NCI-H446 treated with DMSO at 0.1 percent for 48 hours (cell line): Measurements from ENCODE around the gene LRRC14B.
"Not testable (repeated sequence)": the region's sequence is repeated elsewhere in the genome, so short reads cannot be mapped to it uniquely, and the experiment has no call there.

Source experiments
- DNase-seq: peaks from one replicate; lab custom pipeline; 2025; lab: John Stamatoyannopoulos, UW

LRRC14B gene

DNA sequence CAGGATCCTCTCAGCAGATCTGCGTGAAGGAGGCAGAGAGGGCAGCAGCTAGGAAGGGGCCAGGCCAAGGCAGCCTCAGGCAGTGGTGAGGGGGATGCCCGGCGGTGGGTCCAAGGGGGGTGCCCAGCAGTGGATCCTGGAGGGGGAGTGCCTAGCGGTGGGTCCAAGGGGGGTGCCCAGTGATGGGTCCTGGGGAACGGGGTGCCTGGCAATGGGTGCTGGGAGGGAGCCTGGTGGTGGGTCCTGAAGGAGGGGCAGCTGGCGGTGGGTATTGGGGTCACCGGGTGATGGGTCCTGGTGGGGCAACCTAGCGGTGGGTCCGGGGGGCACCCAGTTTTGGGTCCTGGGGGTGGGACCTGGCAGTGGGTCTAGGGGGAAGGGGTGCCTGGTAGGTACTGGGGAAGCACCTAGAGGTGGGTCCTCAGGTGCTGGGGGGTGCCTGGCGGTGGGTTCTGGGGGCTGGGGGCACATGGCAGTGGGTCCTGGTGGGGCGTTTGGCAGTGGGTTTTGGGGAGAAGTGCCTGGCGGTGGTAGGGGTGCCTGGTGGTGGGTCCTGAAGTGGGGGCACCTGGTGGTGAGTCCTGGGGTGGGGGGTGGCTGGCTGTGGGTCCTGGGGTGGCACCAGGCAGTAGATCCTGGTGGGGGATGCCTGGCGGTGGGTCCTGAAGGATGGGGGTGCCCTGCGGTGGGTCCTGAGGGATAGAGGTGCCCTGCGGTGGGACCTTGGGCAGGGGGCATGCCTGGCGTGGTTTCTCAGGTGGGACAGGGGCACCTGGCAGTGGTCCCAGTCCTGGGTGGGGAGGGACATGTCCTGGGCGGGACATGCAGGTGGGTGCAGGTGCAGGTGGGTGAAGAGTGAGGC lies 1.9 kb downstream of the LRRC14B start:
- no peak for DNase-seq

DNA sequence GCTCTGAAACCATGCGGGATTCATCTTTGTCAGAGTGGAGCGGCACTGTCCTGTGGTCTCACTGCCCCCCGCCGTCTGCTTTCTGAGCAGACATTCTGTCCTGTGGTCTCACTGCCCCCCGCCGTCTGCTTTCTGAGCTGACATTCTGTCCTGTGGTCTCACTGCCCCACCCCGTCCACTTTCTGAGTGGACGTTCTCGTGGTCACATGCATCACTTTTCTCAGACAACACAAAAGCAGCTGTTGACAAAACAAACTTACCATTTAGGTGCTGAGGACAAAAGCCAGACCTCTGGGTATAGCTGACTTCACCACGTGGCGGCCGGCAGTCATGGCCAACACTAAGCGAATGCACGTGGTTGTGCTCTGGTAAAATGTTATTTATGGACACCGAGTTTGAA lies 2.8 kb downstream of the LRRC14B start:
- no peak for DNase-seq

- no peak for DNase-seq
These were observed 3.4 kb downstream of the LRRC14B start for GRCh38 chr5:194603-195209.

GRCh38 chr5:195401-196160 lies 4.3 kb downstream of the LRRC14B start:
- no peak for DNase-seq

- DNase-seq: no peak
These were observed 5.1 kb downstream of the LRRC14B start for GRCh38 chr5:196350-196749.

DNA sequence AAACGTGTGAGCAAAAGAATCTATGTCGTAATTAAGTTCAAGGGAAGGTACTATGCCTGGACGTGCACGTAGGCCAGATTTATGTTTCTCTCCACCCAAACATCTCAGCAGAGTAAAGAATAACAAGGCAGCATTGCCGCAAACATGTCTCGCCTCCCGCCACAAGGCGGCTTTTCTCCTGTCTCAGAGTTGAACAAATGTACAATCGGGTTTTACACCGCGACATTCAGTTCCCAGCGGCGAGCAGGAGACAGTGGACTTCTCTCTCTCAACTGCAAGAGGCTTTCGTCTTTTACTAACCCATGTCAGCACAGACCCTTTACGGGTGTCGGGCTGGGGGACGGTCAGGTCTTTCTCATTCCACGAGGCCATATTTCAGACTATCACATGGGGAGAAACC lies 5.7 kb downstream of the LRRC14B start:
- not testable (repeated sequence) for DNase-seq

DNA sequence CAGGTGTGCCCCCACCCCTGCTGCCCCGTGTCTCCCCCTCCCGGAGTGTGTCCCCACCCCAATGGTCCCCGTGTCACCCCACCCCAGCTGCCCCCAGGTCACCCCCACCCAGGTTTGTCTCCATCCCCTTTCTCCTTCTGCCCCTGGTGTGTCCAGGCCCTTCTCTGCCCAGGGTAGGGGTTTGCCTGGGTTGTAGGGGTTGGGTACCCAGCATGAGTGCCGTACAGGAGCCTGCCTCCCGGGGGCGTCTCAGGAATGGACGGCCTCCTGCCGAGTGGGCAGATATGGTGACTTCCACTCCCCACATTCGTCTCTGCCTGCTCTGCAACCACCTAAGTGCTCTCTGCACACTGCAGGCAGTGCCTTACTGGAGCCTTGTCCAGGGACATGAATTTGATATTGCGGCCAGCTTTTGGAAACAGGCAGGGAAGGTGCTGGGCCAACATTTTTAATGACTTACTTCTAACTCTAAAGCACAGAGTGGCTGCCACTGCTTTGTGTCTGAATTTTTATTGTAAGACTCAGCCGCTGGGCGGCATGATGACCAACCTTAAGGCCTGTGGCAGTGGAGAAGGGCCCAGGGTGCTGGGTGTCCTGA lies 6.7 kb downstream of the LRRC14B start:
- no peak for DNase-seq

GRCh38 chr5:198516-199196 lies 7.4 kb downstream of the LRRC14B start:
- DNase-seq: no peak

DNA sequence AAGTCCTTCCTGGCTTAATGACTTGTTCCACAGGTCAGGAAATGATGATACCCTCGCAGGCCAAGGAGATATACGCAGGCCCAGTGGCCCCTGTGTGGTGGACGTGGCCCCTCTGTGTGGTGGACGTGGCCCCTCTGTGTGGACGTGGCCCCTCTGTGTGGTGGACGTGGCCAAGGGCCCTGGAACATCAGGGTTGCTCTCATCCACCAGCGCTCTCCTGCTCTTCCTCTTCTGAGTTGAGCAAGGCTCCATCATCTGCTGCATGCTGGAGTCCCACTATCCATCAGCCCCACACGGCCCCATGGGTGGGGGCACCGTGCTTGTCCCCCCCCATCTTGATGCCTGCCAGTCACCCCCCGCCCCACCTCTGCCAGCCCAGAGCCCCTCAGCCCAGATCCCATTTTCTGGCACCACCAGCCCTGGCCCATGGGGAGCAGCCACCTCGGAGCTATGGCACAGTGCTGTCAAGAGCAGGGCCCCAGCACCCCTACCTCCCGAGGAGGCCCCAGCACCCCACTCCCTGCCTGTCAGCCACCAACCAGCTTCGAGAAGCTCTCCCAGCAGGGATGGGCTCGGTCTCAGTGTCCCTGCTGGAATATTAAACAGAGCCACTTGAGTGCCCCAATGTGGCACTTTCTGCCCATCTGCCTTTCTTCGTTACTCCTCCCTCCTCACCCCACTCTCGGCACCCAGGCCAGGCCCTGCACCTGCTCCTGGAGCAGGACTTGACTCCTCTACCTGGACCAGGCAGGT lies 8.1 kb downstream of the LRRC14B start:
- DNase-seq: no peak

DNA sequence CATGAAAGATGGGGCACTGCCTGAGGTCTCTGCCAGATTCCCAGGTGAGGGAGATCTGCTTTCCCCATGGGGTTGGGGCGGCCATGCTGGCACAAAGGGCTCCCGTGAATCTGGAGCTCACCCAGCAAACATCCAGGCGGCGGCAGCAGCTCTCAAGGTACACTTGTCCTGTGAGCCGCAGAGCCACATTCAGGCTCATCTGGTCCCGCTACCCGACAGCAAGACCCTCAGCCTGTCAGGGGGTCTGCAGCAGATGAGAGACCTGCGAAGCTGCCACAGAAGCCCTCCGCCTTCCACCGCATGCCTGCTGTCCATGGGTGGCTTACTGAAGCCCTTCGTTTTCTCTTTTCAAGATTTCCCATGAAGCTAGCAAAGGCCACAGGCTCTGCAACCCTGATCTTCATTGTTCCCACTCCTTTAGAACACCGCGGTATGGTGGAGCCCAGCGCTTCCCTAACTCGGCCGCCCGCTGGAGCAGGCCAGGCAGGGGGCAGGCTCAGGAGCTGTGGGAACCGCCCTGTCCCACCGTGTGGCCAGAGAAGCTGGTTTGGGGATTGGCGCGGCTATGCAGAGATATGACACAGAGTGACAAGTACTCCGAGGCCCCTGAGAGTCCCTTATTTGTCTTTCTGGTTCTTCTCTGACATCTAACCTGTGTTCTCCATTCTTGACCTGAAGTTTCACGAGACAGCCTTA lies 8.8 kb downstream of the LRRC14B start:
- DNase-seq: no peak

DNA sequence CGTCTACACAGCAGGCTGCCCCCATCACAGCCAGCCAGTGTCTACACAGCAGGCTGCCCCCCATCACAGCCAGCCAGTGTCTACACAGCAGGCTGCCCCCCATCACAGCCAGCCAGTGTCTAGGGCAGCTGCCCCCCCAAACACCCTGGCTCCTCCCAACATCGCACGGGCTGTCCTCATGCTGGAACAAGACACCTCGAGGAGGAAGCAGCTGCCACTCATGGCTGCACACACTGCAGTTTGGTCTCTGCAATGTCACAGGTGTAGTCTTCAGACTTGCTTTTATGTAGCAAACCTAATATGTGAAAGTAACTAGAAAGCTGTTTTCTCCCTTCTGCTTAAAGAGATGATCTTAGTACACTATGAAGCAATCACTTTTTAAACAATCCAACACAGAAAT lies 9.7 kb downstream of the LRRC14B start:
- DNase-seq: no peak

DNA sequence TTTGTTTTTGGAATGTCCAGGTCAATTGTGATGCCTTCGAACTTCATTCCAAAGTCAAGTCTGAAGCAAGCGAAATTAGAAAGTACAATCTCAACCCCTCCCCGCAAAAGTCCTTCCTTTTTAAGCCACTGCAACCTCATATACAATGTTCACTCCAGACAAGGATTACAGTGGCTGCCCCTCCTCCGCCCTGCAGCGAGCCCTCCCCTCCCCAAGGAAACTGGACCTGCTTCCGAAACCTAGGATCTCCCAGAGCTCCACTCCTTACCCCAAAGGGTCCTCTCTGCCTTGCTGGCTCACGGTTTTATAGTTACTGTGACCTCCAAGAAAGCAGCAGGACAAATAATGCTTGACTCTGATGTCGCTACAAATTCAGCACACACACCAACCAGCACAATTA lies 10.4 kb downstream of the LRRC14B start:
- no peak for DNase-seq

- no peak for DNase-seq
These were observed 12.1 kb downstream of the LRRC14B start for GRCh38 chr5:203246-203930.

DNA sequence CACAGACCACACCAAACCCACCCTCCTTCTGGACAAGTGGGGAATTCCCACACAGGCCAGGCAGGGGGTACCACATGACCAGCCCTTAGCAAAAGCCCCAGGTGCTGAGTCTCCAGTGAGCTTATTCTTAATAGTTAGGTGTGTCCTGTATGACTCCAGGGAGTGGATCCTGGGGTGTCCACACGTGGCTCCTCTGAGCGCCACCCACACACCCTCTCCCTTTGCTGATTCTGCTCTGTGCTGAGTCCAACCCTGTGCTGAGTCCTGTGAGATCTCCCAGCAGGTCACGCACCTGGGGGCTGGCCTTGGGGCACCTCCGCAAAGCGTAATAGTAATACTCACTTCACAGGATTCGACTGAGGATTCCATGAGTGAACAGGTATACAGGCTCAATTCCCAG lies 12.7 kb downstream of the LRRC14B start:
- no peak for DNase-seq

- no peak for DNase-seq
These were observed 13.2 kb downstream of the LRRC14B start for GRCh38 chr5:204462-204861.

GRCh38 chr5:204966-205670 lies 13.8 kb downstream of the LRRC14B start:
- DNase-seq: no peak

DNA sequence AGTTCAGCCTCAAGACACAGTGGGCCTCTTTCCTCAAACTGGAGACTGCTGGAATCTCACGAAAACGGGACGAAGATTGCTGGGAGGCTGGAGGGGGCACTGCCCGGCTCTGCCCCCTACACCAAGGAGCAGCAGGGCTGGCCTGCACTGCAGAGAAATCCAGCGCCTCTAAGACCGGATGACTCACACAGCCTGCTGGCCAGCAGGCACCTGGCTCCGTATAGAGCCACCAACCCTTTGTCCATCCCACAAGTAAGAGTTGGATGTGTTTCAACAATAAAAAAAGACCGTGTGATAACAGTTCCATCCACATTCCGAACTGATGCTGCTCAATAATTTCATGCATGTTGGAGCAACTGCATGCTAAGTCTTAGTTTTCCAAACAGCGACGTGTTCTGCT lies 15.1 kb downstream of the LRRC14B start:
- DNase-seq: no peak

GRCh38 chr5:206927-207536 lies 15.7 kb downstream of the LRRC14B start:
- no peak for DNase-seq

DNA sequence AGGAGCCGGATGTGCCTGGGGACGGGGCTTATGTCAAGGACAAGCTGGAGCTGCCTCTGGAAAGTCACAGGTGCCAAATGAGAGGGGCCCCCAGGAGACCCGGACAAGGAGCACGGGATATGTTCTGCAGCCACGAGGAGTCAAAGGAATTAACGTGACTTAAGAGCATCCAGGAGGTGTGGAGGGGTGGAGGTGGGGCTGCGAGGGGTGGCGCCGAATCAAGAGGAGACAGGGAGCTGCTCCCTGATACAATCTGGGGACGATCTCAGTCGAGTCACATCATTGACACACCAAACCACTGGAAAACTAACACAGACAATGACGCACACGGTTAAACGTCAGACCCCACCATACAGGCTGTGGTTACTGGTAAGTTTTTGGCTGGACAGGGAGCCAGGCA lies 16.3 kb downstream of the LRRC14B start:
- no peak for DNase-seq
